GM19324 (cell line): Measurements from ENCODE around the gene RASGRP2.

Source experiments
- ATAC-seq: cut with Tn5 transposase; IDR thresholded peaks from one replicate; pipeline ENCODE4 v1.9.1; 2021; ENCODE audit warnings: mild to moderate bottlenecking, moderate library complexity; ENCODE audit not compliant: unreplicated experiment, low FRiP score

RASGRP2 gene

DNA sequence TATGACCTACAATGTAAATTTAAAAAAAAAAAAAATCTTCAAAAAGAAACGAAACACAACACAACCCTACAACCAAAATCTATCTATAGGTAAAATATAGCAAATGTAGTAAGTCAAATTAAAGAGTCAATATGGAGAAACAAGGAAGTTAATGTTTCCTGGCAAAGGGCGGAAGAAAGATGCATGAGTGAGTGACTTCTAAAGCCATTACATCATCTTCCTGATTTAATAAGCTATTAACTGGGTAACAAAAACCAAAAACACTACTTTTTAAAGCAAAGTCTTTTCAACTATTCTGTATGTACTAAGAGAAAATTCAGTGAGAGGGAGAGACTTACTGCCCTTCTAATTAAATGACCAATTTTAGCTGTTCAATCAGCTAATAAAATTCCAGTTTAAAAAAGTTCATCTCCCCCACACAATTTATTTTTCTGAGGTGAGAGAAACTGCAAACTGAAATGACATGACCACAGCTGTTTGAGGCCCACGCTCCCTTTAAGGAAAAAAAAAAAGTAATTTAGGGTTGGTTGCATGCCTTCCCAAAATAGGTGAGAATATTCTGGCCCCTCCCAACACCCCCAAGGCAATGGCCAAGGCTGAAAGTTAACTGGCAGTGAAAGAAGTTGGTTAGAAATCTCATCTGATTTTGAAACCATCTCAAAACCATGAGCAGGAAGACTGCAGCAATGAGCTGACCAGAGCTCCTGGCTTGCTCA is 28.5 kb upstream of the RASGRP2 start:
- ATAC-seq: no peak

- ATAC-seq: no peak
Measured at GRCh38 chr11:64771861-64772260, 27.9 kb upstream of the RASGRP2 start.

- no peak for ATAC-seq
Measured at GRCh38 chr11:64770120-64770519, 26.2 kb upstream of the RASGRP2 start.

GRCh38 chr11:64769283-64769682 is 25.3 kb upstream of the RASGRP2 start:
- ATAC-seq: no peak

GRCh38 chr11:64768300-64768694 is 24.4 kb upstream of the RASGRP2 start:
- ATAC-seq: no peak

DNA sequence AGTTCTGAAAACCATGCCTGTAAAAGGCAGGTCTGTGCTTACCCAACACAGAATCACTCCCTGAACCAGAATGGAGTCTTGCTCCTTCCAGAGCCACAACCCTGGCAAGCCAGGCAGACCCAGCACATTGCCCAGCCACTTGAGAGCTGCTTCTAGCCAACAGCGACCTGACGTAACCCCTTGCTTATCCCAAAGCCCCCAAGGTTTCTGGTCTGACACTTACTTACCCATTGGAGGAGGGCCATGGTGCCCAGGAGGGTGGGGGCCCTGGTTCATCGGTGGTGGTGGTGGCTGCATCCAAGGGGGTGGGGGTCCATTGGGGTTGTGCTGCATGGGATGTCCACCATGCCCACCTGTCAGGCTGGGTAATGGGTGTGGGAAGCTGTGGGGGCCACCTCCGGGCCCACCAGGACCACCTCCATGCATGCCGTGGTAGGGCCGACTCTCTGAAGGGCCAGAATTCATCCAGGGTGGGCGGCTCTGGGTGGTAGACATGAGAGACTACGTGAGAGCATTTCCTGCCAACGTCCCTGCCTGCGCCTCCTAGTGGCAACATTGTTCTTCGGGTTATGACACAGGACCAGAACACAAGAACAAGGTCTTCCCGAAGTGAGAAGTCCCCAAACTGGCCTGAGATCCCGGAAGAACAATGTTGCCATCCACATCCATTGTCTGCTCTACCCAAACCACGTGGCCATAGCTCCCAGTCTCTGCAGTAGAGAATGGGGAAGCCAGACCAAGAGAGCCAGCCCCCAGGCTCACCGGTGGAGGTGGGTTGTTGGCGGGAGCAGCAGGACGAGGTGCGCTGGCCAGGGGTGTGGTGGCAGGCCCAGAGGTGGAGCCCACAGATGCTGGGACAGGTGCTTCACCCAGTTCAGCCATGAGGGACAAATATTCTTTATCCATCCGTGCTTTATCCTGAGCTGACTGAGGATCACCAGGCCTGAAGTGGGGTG is 23.7 kb upstream of the RASGRP2 start:
- ATAC-seq: no peak

DNA sequence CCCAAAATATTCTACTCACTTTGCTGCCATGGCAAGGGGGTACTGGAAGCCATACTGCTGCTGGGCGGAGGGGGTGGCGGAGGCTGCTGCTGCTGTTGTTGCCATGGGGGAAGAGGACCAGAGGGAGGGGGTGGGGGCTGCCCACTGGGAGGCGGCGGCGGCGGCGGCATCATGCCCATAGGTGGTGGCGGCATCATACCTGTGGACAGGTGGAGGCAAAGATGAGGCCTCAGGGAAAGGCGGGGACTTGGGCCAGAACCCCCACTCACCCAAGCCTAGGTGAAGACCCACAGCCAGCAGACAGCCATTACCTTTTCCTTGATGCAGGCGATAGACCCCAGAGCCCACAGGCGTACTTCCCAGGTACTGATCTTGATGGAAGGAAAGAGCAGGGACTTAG is 22.9 kb upstream of the RASGRP2 start:
- no peak for ATAC-seq

- no peak for ATAC-seq
Measured at GRCh38 chr11:64765851-64766665, 22.1 kb upstream of the RASGRP2 start.

DNA sequence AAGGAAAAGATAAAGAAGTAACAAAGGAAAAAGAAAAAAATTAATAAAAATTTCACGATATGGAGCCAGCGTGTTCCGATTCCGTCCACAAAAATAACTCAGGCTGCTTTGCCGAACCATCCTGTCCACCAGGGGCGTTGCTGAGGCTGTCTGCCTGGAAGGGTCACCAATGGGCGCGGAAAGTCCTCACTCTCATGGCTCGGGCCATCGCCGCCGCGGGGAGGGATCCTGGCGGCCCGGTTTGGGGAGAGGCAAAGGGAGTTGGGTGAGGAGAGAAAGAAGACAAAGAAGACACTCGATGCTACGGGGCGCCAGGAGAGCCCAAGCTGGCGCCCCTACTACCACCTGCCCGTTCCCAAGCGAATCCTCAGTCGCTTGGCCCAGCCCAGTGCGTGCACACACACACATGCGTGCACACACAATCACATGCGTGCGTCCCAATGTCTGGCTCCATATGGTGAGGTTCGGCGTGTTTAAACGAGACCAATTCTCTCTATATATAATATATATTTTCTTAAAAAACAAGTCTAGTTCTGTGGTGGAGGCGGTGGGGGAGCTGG is 21.4 kb upstream of the RASGRP2 start:
- no peak for ATAC-seq

DNA sequence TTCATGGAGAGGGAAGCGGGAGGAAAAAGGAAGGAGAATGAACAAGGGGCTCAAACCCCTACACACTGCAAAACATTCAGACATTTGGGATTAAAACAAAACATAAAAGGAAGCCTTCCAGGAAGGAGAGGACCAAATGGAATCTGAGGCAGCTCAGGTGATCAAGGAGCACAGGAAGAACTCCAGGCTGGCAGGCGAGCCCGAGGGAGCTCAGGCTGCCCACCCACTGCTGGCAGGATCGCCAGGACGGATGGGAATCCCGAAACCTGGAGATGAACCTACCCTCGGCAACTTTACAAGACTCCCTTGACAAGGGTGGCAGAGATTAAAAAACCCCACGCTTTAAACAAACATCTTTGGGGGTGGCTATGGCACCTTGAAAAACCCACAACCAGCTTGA is 20.8 kb upstream of the RASGRP2 start:
- no peak for ATAC-seq

- ATAC-seq: no peak
Measured at GRCh38 chr11:64764040-64764611, 20.2 kb upstream of the RASGRP2 start.

GRCh38 chr11:64763526-64764039 is 19.6 kb upstream of the RASGRP2 start:
- no peak for ATAC-seq

DNA sequence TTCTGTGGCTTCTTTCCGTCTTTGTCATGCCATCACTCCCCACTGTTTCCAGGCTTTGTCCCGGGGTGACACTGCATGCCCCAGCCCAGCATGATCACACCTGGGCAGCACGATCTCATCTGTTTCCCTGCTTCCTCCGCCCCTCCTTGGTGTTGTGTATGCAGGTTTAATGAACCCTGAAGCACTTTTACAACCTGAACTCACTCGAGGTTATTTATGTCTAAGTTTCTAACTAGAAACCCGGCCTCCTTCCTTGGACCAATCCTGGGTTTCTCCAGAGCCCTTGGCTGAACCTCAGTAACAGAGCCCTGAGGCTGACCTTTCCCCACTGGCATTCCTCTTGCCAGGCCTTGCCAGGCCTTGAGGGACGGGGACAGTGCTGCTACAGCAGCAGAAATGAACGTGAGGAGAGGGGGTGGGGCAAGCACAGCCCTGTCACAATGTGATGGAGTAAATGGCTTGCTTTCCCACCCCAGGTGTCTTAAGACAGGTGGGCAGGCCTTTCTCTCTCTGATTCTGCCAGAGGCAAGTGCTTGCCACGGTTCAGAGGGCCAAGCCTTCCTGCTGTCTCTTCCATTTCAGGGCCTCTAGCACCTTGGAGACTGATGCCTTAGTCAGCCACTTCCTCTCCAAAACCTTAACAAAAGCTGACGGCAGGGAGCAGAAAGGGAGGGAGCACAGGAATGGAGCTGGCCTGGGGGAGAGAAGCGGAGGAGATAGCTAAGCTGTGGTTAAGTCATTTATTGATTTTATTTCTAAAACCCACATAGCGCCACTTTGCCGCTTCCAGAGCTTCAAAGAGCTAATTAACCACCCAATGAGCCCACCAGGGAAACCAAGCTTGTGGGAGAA is 19.0 kb upstream of the RASGRP2 start:
- ATAC-seq: no peak

DNA sequence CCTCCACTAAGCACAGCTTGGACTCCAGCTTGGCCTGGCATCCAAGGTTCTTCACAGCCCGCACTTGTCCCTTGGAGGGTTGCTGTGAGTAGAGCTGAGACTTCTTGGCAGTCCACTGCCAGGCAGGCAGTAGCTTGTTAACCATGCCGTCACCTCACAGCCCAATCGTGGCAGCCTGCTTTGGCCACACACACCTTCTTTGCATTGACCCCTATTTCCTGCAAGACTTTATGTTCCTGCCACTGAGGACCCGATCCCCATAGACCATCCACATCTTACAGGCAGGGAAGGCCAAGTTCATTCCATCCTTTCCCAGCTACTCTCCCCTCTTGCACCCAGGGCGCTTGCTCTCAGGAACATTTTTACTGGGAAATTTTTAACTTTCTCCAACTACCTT is 18.3 kb upstream of the RASGRP2 start:
- ATAC-seq: no peak

DNA sequence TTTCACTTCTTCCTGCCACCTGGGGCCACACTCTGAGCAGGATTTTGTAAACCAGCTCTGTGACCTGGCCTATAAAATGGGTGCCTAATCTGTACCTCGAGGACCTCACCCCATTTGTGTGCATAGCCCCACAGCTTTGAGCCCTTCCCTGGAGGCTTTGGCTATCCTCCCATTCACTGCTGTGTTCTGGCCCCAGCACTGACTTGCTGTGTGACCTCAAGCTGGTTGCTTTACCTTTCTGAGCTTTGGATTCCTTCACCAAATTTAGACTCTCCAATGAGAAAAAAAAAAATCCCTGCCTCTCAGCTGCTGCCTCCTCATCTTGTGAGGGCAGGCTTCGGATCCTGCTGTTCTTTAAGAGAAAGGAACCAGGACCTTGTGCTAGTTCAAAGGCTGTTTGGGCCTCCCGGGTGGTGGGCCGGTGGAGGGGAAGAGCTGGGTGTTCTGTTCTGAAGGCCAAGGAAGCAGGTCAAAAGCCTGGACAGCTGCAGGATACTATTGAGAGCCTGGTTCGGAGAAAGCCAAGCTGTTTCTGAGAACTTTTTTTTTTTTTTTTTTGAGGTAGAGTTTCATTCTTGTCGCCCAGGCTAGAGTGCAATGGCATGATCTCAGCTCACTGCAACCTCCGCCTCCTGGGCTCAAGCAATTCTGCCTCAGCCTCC is 16.9 kb upstream of the RASGRP2 start:
- ATAC-seq: no peak

DNA sequence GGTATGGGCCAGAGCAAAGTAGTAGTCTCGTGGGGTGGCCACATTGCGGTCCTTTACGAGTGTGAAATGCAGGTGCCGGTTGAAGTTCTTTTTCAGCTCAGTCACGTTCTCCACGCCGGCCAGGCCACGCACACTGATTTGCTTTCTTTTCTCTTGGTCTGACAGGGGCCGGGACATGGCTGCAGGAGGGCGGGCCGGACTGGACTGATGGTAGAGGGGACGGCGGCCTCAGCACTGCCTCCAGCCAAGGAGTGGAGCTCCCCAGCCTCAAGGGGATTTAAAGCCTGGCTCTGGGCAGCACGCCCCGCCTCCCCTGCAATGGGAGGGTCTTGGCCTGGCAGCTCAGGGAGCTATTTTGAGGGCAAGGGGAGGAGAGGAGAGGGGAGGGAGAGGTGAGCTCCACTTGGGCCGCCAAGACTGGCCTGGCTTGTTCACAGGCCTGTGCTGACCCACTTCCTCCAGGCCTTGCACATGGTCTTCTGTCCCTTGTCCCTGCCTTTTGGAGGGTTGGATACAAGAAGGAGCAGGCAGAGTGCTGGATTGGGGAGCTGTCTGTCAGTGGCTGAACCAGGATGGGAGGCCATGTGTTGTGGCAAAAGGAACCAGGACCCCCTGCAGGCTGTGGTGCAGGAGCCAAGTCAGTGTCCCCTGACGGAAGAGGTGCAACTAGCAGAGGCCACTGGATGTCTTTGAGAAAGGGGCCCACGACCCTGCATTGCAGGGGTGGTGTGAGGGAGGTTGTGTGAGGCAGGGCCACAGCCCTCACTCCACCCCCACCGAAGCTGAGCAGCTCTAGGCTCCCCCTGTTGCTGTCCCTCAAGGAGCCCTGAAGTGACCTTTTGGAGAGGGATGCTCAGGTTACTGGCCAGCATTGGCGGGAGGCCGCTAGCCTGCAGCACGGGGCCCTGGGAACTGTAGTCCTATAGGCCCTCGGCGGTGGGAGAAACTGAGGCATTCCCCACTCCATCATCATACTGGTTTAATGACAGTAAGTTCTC is 16.1 kb upstream of the RASGRP2 start, which contains the start of gene PYGM:
TSS of gene PYGM (minus strand) at position 253 of the 998 bp plus-strand sequence. CDS start at position 177, 76 bp downstream.
- ATAC-seq: no peak

- no peak for ATAC-seq
Measured at GRCh38 chr11:64759131-64759721, 15.3 kb upstream of the RASGRP2 start.
